GM23248 (cell line): ENCODE data around the gene RASGEF1C. TPM values are rescaled to one million over a fixed set of nuclear protein-coding genes. Genes with fewer than 3 reads are reported as not detected.
"Not testable (repeated sequence)": the region's sequence is repeated elsewhere in the genome, so short reads cannot be mapped to it uniquely, and the experiment has no call there.

Experiments
- DNase-seq: peaks from one replicate; pipeline ENCODE4 v3.0.0-alpha.2; 2015
- H2AFZ ChIP-seq: fragments of 200-600 bp; sonication (generic); 2 replicates; pipeline ENCODE4 v1.6.1; 2016; ENCODE audit warnings: antibody characterized with exemption
- H3F3A ChIP-seq: fragments of 200-600 bp; sonication (generic); 2 replicates; pipeline ENCODE4 v1.6.1; 2016; ENCODE audit warnings: mild to moderate bottlenecking, antibody characterized with exemption, mixed run types; ENCODE audit not compliant: insufficient read depth
- H3K27ac ChIP-seq: fragments of 200-600 bp; sonication (generic); 2 replicates; pipeline ENCODE4 v1.5.1; 2016; ENCODE audit warnings: mild to moderate bottlenecking
- H3K27me3 ChIP-seq: fragments of 200-600 bp; sonication (generic); replicated peaks from 2 replicates; pipeline ENCODE4 v1.6.1; 2016; ENCODE audit warnings: mild to moderate bottlenecking; ENCODE audit not compliant: insufficient read depth
- H3K36me3 ChIP-seq: fragments of 200-600 bp; sonication (generic); 2 replicates; pipeline ENCODE4 v1.6.1; 2016; ENCODE audit warnings: low read depth, mild to moderate bottlenecking
- H3K4me1 ChIP-seq: fragments of 200-600 bp; sonication (generic); 2 replicates; pipeline ENCODE4 v1.6.1; 2016; ENCODE audit warnings: mild to moderate bottlenecking; ENCODE audit not compliant: insufficient read depth
- H3K4me2 ChIP-seq: fragments of 200-600 bp; sonication (generic); one replicate; pipeline ENCODE4 v1.6.1; 2016; ENCODE audit warnings: mild to moderate bottlenecking; ENCODE audit not compliant: unreplicated experiment
- H3K4me3 ChIP-seq: fragments of 200-600 bp; sonication (generic); 2 replicates; pipeline ENCODE4 v1.5.1; 2016; ENCODE audit warnings: mild to moderate bottlenecking
- H3K79me2 ChIP-seq: fragments of 200-600 bp; sonication (generic); 2 replicates; pipeline ENCODE4 v1.6.1; 2016; ENCODE audit warnings: mild to moderate bottlenecking; ENCODE audit not compliant: insufficient read depth
- H3K9ac ChIP-seq: fragments of 200-600 bp; sonication (generic); 2 replicates; pipeline ENCODE4 v1.6.1; 2016; ENCODE audit warnings: mild to moderate bottlenecking
- H3K9me2 ChIP-seq: fragments of 200-600 bp; sonication (generic); 2 replicates; pipeline ENCODE4 v1.6.1; 2016; ENCODE audit warnings: mixed run types, mild to moderate bottlenecking, moderate library complexity; ENCODE audit not compliant: insufficient read depth
- H3K9me3 ChIP-seq: fragments of 200-600 bp; sonication (generic); one replicate; pipeline ENCODE4 v1.6.1; 2017; ENCODE audit warnings: low read depth
- H4K20me1 ChIP-seq: fragments of 200-600 bp; sonication (generic); 2 replicates; pipeline ENCODE4 v1.6.0; 2016; ENCODE audit not compliant: insufficient read depth
- EZH2 ChIP-seq: fragments of 200-600 bp; sonication (generic); IDR thresholded peaks from 2 replicates; pipeline ENCODE4 v1.6.1; 2018; ENCODE audit warnings: antibody characterized with exemption, mild to moderate bottlenecking; ENCODE audit not compliant: insufficient read depth, poor library complexity, severe bottlenecking
- EZH2phosphoT487 ChIP-seq: fragments of 200-600 bp; sonication (generic); IDR thresholded peaks from 2 replicates; pipeline ENCODE4 v1.6.1; 2018; ENCODE audit warnings: antibody characterized with exemption, moderate library complexity, mild to moderate bottlenecking, low read depth; ENCODE audit not compliant: insufficient read depth
- WGBS, 2 experiments: methylation state at CpG; one replicate each; pipeline ENCODE4 v1.1.6; 2015 to 2017; ENCODE audit warnings: low lambda C conversion rate in 2 of 2, low coverage in 1 of 2; ENCODE audit errors: missing lambda C conversion rate in 2 of 2; 5-methylcytosine and 5-hydroxymethylcytosine counted together
- in situ Hi-C: fragments of 300-500 bp; cut with MboI; formaldehyde crosslinking; loops from 2 replicates; pipeline ENCODE4 v1.15.0; 2020
- polyA plus RNA-seq: library from polyadenylated mRNA; unstranded; fragments of >200 nt; fragmentation: Nextera tagmentation; extraction: Ambion mirVana; gene quantifications from 2 replicates; pipeline ENCODE4 v1.2.1, GENCODE V29; 2016
- total RNA-seq: library from RNA; depleted of rRNA; stranded (reverse); fragments of >200 nt; shearing (Covaris generic); gene quantifications from 2 replicates; pipeline ENCODE4 v1.2.3, GENCODE V29; 2014

RASGEF1C gene
- total and polyA plus RNA-seq, 2 experiments from 2014 or later: not detected

DNA sequence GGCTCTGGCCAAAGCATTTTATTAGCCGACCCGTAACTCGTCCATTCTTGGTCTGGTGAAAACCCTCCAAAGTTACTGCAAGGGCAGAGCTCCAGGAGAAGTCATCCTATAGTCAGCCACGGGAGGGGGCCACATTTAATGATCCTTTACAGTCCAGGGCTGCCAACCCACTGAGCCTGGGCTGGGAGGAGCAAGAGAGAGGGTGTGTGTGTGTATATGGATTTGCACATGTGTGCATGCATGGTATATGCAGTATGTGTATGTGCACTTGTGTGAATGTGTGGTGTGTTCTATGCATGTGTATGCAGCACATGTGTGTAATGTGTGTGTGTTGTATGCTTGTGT is 4.2 kb upstream of the RASGEF1C start:
- Histone ChIP-seq H3K27ac (no peak overlapping the region), H3K27me3 (peaks cover 3% of the 10 kb centered on the region), H3K9ac (no peak overlapping the region), H3K4me2 (no peak overlapping the region), H3K4me3 (no peak overlapping the region), H3K36me3 (no peaks in the 10 kb centered on the region), H4K20me1 (no peaks in the 10 kb centered on the region), H3F3A (no peaks in the 10 kb centered on the region), H3K79me2 (no peaks in the 10 kb centered on the region), H3K9me3 (no peaks in the 10 kb centered on the region), H3K9me2 (no peaks in the 10 kb centered on the region), H3K4me1 (no peaks in the 10 kb centered on the region), H2AFZ (no peak overlapping the region)
- no peak for TF ChIP-seq EZH2
- no peak for TF ChIP-seq EZH2phosphoT487
- no peak for DNase-seq
- in situ Hi-C loops: no loop called here
- WGBS, 2 experiments: 2% methylated on average over 4 of the region's 4 CpGs

- H3K9ac ChIP-seq: no peak overlapping the region
- WGBS, 2 experiments: 24 to 35% methylated on average over 14 to 17 of the region's 19 CpGs
These were observed 3.6 kb upstream of the RASGEF1C start for GRCh38 chr5:180212363-180213255.

DNA sequence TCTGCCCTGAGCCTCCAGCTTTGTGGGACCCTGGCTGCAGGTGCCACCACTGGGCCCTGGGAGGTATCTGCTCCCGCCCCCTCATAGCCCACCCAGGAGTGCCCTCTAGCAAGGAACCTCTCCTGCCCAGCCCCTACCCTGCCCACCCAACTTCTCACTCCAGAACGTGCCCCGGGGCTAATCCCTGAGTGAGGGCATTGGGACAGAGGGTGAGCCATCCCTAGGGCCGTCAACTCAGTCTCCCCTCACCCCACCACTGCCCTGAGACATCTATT is 2.7 kb upstream of the RASGEF1C start:
- H3K27ac ChIP-seq: no peak overlapping the region
- no peak overlapping the region for H3K4me2 ChIP-seq
- H3K36me3 ChIP-seq: no peaks in the 10 kb centered on the region
- H3K27me3 ChIP-seq: peaks cover 10% of the 10 kb centered on the region
- DNase-seq: no peak
- no peaks in the 10 kb centered on the region for H4K20me1 ChIP-seq
- H3K9me3 ChIP-seq: no peaks in the 10 kb centered on the region
- H3K79me2 ChIP-seq: no peaks in the 10 kb centered on the region
- in situ Hi-C loops: no loop called here
- no peaks in the 10 kb centered on the region for H3K9me2 ChIP-seq
- WGBS, 2 experiments: 33 to 46% methylated on average over 3 to 4 of the region's 4 CpGs
- no peak for TF ChIP-seq EZH2
- no peak for TF ChIP-seq EZH2phosphoT487
- no peaks in the 10 kb centered on the region for H3F3A ChIP-seq
- H2AFZ ChIP-seq: no peak overlapping the region
- H3K4me1 ChIP-seq: no peaks in the 10 kb centered on the region
- no peak overlapping the region for H3K9ac ChIP-seq
- no peak overlapping the region for H3K4me3 ChIP-seq

More at GRCh38 chr5:180212363-180213255, 3.6 kb upstream of the RASGEF1C start:
- Histone ChIP-seq H3K36me3 (no peaks in the 10 kb centered on the region), H3K4me2 (no peak overlapping the region), H3K27ac (no peak overlapping the region), H3K27me3 (peaks cover 9% of the 10 kb centered on the region), H3K79me2 (no peaks in the 10 kb centered on the region), H4K20me1 (no peaks in the 10 kb centered on the region), H3K4me3 (no peak overlapping the region), H3K9me2 (no peaks in the 10 kb centered on the region), H3F3A (no peaks in the 10 kb centered on the region), H2AFZ (no peak overlapping the region), H3K9me3 (no peaks in the 10 kb centered on the region), H3K4me1 (no peaks in the 10 kb centered on the region)
- in situ Hi-C loops: no loop called here
- TF ChIP-seq EZH2: no peak
- peak; percentile 53 for DNase-seq

DNA sequence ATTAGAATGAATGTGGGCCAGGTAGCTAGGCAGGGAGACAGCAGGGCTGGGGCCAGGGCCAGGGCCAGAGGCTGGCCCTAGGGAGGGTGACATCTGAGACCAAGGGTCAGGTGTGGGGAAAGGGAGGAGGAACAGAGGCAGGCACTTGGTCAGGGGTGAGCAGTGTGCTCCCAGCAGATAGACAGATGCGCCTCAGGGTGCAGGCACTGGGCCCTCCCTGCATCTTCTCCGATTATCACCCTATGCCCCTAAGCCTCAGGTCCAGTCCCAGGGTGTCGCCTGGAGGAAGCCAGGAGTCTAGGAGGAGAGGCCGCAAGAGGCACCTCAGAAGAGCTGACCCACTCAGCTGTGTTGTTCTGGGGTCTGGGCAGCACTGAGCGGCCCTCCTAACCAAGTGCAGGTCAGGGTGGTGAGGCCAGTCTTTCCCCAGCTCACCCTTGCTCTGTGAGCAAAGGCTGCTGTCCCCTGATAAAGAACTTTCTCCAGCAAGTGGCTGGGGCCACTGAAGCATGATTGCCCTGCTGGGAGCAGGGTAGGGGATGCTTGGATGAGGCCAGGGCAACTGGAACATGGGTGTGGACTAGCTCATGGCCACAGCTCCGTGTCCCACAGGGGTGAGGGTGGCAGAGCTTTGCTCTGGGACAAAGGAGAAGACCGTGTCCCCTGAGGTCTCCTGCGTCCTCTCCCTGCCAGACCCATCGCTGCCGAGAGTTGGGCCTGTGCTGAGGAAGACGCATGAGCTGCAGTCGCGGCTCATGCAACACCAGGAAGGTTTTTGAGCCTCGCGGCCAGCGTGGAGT is 2.1 kb upstream of the RASGEF1C start:
- H3K4me3 ChIP-seq: no peak overlapping the region
- H3F3A ChIP-seq: no peaks in the 10 kb centered on the region
- TF ChIP-seq EZH2phosphoT487: no peak
- no peak for TF ChIP-seq EZH2
- H3K9ac ChIP-seq: no peak overlapping the region
- 75 to 80% methylated on average over 16 of the region's 16 CpGs for WGBS, 2 experiments
- peaks cover 14% of the 10 kb centered on the region for H3K27me3 ChIP-seq
- H3K27ac ChIP-seq: no peak overlapping the region
- H3K4me1 ChIP-seq: no peaks in the 10 kb centered on the region
- H4K20me1 ChIP-seq: no peaks in the 10 kb centered on the region
- H3K9me3 ChIP-seq: no peaks in the 10 kb centered on the region
- no peaks in the 10 kb centered on the region for H3K79me2 ChIP-seq
- H2AFZ ChIP-seq: no peak overlapping the region
- no peaks in the 10 kb centered on the region for H3K36me3 ChIP-seq
- no peaks in the 10 kb centered on the region for H3K9me2 ChIP-seq
- no peak for DNase-seq
- no peak overlapping the region for H3K4me2 ChIP-seq
- in situ Hi-C loops: no loop called here

DNA sequence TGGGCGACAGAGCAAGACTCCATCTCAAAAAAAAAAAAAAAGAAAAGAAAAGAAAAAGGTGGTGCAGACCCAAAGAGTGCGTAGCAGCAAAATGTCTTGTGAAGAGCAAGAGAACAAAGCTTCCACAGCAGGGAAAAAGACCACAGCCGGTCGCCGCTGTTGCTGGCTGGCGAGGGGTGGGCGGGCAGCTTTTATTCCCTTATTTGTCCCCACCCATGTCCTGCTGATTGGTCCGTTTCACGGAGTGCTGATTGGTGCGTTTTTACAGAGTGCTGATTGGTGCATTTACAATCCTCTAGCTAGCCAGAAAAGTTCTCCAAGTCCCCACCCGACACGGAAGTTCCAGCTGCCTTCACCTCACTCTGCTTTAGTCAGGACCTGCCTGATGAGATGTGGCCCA is 1.1 kb upstream of the RASGEF1C start:
- H3K9ac ChIP-seq, H3K4me3 ChIP-seq, H2AFZ ChIP-seq, H3K9me3 ChIP-seq, H4K20me1 ChIP-seq, in situ Hi-C loops, H3K36me3 ChIP-seq, DNase-seq, H3K79me2 ChIP-seq, H3K27ac ChIP-seq, H3K9me2 ChIP-seq, H3F3A ChIP-seq, H3K4me2 ChIP-seq, H3K4me1 ChIP-seq: not testable (repeated sequence)
- 69 to 81% methylated on average over 10 to 12 of the region's 12 CpGs for WGBS, 2 experiments
- H3K27me3 ChIP-seq: peaks cover 14% of the 10 kb centered on the region
